HFFc6 (cell line): Measurements from ENCODE around the gene RFWD3. TPM values are rescaled to one million over a fixed set of nuclear protein-coding genes. Genes with fewer than 3 reads are reported as not detected.
A peak's percentile ranks its signal among the peaks of the same experiment; 100 is the strongest.
"Not testable (repeated sequence)": the region's sequence is repeated elsewhere in the genome, so short reads cannot be mapped to it uniquely, and the experiment has no call there.

ENCODE experiments used
- DNase-seq: peaks from one replicate; pipeline ENCODE4 v3.0.0-alpha.2; 2018
- H3K27ac Mint-ChIP-seq: 2 replicates; pipeline ENCODE4 v1.8.0; 2020; ENCODE audit warnings: mild to moderate bottlenecking, mixed read lengths
- H3K27me3 Mint-ChIP-seq: 2 replicates; pipeline ENCODE4 v1.8.0; 2021; ENCODE audit warnings: mild to moderate bottlenecking, moderate library complexity, mixed read lengths; ENCODE audit not compliant: insufficient read depth
- H3K36me3 Mint-ChIP-seq: 2 replicates; pipeline ENCODE4 v1.8.0; 2021; ENCODE audit warnings: low read depth, mixed read lengths
- H3K4me1 Mint-ChIP-seq: 2 replicates; pipeline ENCODE4 v1.8.0; 2020; ENCODE audit warnings: low read depth, mixed read lengths
- H3K4me3 Mint-ChIP-seq: 2 replicates; pipeline ENCODE4 v1.8.0; 2020; ENCODE audit warnings: mild to moderate bottlenecking, moderate library complexity, mixed read lengths
- H3K9me3 Mint-ChIP-seq: 2 replicates; pipeline ENCODE4 v1.8.0; 2020; ENCODE audit warnings: mild to moderate bottlenecking, mixed read lengths
- total RNA-seq, 6 experiments: library from RNA; stranded (reverse); fragmentation: NEBNext Ultra II Directional; extraction: Animal tissue kit (Norgen Biotek cat#: 25700); gene quantifications; 2 replicates in 1 of 6; 3 replicates in 5 of 6; pipeline ENCODE4 v1.2.3, GENCODE V29; 2021
- TF ChIP-seq, protein P1 (sequence below): fragments of 200-600 bp; sonication (generic); IDR thresholded peaks from 2 replicates; pipeline ENCODE4 v1.5.0; 2021; ENCODE audit warnings: antibody characterized with exemption, mild to moderate bottlenecking

Gene RFWD3
- total RNA-seq, 6 experiments from 2014 or later, result 27.2 to 44.4 (median 42.9) TPM

DNA sequence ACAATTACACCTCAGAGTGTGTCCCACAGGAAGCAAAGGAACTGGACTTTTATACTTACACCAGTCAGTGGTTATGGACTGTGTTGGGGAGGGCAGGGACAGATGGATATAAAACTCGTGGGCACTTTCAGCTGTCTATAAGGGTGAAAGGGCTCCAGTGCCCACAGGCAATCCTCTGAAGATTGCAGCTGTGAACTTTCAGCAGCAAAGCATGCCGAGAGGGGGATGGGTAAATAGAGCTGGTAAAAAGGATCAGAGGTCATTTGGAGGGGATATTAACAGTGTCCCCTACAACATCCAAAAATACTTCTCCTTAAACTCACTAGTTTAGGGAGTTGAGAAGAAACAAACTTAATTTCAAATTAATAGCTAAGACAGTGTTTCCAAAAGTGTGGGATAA lies 13.3 kb upstream of the RFWD3 start:
- Mint-ChIP-seq H3K27ac (no peak overlapping the region), H3K36me3 (peaks cover 11% of the 10 kb centered on the region), H3K27me3 (no peaks in the 10 kb centered on the region; the same call in 1 of the 2 replicates), H3K4me1 (no peaks in the 10 kb centered on the region), H3K4me3 (no peak overlapping the region), H3K9me3 (no peaks in the 10 kb centered on the region)
- no peak for DNase-seq
- TF ChIP-seq, protein P1, sequence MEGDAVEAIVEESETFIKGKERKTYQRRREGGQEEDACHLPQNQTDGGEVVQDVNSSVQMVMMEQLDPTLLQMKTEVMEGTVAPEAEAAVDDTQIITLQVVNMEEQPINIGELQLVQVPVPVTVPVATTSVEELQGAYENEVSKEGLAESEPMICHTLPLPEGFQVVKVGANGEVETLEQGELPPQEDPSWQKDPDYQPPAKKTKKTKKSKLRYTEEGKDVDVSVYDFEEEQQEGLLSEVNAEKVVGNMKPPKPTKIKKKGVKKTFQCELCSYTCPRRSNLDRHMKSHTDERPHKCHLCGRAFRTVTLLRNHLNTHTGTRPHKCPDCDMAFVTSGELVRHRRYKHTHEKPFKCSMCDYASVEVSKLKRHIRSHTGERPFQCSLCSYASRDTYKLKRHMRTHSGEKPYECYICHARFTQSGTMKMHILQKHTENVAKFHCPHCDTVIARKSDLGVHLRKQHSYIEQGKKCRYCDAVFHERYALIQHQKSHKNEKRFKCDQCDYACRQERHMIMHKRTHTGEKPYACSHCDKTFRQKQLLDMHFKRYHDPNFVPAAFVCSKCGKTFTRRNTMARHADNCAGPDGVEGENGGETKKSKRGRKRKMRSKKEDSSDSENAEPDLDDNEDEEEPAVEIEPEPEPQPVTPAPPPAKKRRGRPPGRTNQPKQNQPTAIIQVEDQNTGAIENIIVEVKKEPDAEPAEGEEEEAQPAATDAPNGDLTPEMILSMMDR, result no peak

GRCh38 chr16:74677868-74678267 lies 11.2 kb upstream of the RFWD3 start:
- H3K4me1 Mint-ChIP-seq, result no peaks in the 10 kb centered on the region
- no peaks in the 10 kb centered on the region for H3K27me3 Mint-ChIP-seq
- TF ChIP-seq, protein P1, result no peak
- H3K4me3 Mint-ChIP-seq, result no peak overlapping the region
- no peak overlapping the region for H3K27ac Mint-ChIP-seq
- no peaks in the 10 kb centered on the region for H3K9me3 Mint-ChIP-seq
- H3K36me3 Mint-ChIP-seq, result peaks cover 15% of the 10 kb centered on the region
- no peak for DNase-seq

- Mint-ChIP-seq H3K4me3 (no peak overlapping the region), H3K27ac (no peak overlapping the region), H3K9me3 (no peaks in the 10 kb centered on the region), H3K27me3 (no peaks in the 10 kb centered on the region; the same call in 1 of the 2 replicates), H3K36me3 (peaks cover 21% of the 10 kb centered on the region), H3K4me1 (no peaks in the 10 kb centered on the region)
- no peak for DNase-seq
- TF ChIP-seq, protein P1, result no peak
Observed at GRCh38 chr16:74673876-74674275, 7.2 kb upstream of the RFWD3 start.

- not testable (repeated sequence) for H3K27ac Mint-ChIP-seq, H3K4me3 Mint-ChIP-seq, H3K27me3 Mint-ChIP-seq, DNase-seq, H3K9me3 Mint-ChIP-seq
- peaks cover 18% of the 10 kb centered on the region for H3K4me1 Mint-ChIP-seq
- peaks cover 14% of the 10 kb centered on the region for H3K36me3 Mint-ChIP-seq
Observed at GRCh38 chr16:74668877-74669276, 2.2 kb upstream of the RFWD3 start.

- H3K9me3 Mint-ChIP-seq, result no peaks in the 10 kb centered on the region
- peaks cover 31% of the 10 kb centered on the region for H3K4me1 Mint-ChIP-seq
- DNase-seq, result no peak
- no peaks in the 10 kb centered on the region for H3K27me3 Mint-ChIP-seq
- H3K4me3 Mint-ChIP-seq, result peak overlapping the region; percentile 94
- peak overlapping the region; percentile 92 for H3K27ac Mint-ChIP-seq
- TF ChIP-seq, protein P1, result no peak
- H3K36me3 Mint-ChIP-seq, result peaks cover 22% of the 10 kb centered on the region
Observed at GRCh38 chr16:74667255-74667700, 601 bp upstream of the RFWD3 start.

GRCh38 chr16:74666010-74666421 lies 661 bp downstream of the RFWD3 start:
- Mint-ChIP-seq H3K27ac (peak overlapping the region; percentile 92), H3K9me3 (no peaks in the 10 kb centered on the region), H3K36me3 (peaks cover 16% of the 10 kb centered on the region), H3K4me3 (peak overlapping the region; percentile 94), H3K4me1 (peaks cover 35% of the 10 kb centered on the region), H3K27me3 (no peaks in the 10 kb centered on the region)
- no peak for DNase-seq
- TF ChIP-seq, protein P1, result no peak
